Head of caudate nucleus (tissue), 42 donors: ENCODE results near the gene CCDC171.
A peak's percentile ranks its signal among the peaks of the same experiment; 100 is the strongest.
"Not testable (repeated sequence)": the region's sequence is repeated elsewhere in the genome, so short reads cannot be mapped to it uniquely, and the experiment has no call there.

Experiments
- DNase-seq, 42 donors: peaks; one replicate each; pipeline versions ENCODE4 v3.0.0 to v3.0.0-alpha.2; 2020 to 2021; ENCODE audit warnings: mixed read lengths in 7 of 42
- intact Hi-C: fragments of 100-400 bp; cut with DNase I; formaldehyde crosslinking; loops from one replicate; pipeline ENCODE4 v1.15.0; 2022

CCDC171 gene

GRCh38 chr9:15543047-15543813, 9.6 kb upstream of the CCDC171 start:
- no peak for DNase-seq
- intact Hi-C loops = no loop called here

GRCh38 chr9:15549611-15550010, 3.2 kb upstream of the CCDC171 start:
- DNase-seq = no peak
- intact Hi-C loops = loop anchor here (5.0 kb wide), 1 partner anchor 58 kb away; no protein-coding TSS in a partner anchor

GRCh38 chr9:15553528-15553898, 670 bp downstream of the CCDC171 start:
- DNase-seq = no peak
- intact Hi-C loops = loop anchor here (2.0 to 5.0 kb wide), 2 partner anchors 43 to 54 kb away; partner anchors contain the start of gene PSIP1

DNA sequence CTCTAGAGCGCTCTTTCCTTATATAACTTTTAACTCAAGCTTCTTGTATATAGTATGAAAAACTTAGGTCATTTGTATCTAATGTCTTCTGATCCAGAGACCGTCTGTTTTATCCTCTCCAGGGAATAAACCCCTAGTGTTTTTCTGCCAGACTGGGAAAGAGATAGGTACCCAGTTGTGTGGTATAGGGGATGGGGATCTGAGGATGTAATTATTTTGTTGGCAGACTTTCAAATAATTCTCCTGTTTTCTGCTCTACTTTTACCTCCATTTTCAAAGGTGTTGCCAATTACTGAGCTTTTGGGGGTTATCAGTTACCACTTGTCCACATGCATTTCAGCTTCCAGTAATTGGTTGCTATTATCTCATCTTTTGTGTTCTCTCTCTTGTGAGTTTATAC, 17.9 kb downstream of the CCDC171 start:
- DNase-seq = no peak
- intact Hi-C loops = no loop called here

- intact Hi-C loops = no loop called here
- DNase-seq = no peak
Measured at GRCh38 chr9:15572200-15572770, 19.4 kb downstream of the CCDC171 start.

GRCh38 chr9:15576350-15577050, 23.7 kb downstream of the CCDC171 start:
- intact Hi-C loops = no loop called here
- peak in 18 of 42 donors; percentile 1 to 74 (median 32) for DNase-seq

DNA sequence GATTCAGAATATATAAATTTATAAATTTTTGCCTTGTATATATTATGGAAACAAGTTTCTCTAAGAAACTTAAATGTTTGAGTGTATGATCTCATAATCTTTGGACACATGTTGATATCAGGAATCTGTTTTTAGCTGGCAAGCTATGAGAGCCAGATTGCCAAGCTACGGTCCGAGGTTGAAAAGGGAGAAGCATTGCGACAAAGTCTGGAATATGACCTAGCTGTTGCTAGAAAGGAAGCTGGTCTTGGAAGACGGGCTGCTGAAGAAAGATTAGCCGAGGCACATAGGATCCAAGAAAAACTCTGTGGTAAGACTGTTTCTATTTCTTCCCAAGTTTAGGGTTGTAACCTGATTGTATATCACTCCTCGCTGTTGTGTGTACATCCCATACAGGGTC, 25.9 kb downstream of the CCDC171 start:
- no peak for DNase-seq
- intact Hi-C loops = no loop called here

- intact Hi-C loops = no loop called here
- DNase-seq = no peak
Measured at GRCh38 chr9:15584379-15584778, 31.5 kb downstream of the CCDC171 start.

DNA sequence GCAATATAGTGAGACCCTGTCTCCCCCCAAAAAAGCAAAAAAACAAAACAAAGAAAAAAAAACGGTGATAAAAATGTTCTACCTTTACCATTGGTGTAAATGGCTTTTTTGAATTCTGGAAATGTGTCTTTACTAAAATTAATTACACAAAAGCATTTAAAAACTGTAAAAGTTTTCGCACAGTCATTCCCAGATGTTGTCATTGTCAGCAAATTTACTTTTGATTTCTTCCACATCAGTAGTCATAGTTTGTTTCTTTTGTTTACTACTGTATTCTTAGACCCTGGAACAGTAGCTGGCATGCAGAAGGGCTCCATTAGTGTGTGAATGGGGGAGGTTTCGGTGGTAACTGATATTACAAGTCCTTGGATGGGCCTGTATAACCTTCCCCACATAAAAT, 39.5 kb downstream of the CCDC171 start:
- no peak for DNase-seq
- intact Hi-C loops = no loop called here

DNA sequence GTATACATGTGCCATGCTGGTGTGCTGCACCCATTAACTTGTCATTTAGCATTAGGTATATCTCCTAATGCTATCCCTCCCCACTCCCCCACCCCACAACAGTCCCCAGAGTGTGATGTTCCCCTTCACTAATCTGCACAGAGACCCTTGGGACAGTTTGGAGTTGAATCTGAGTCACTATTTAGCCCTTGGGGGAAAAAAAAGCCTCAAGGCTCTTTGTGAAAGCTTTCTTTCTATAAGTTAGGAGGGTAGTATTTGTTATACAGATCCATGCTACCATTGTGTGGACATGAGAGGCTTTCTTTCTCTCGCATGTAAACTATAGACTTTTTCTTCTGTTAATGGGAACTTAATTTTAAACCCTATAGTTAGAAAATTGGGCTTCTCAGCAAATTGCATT, 40.1 kb downstream of the CCDC171 start:
- DNase-seq, intact Hi-C loops: not testable (repeated sequence)

GRCh38 chr9:15600666-15601330, 48.0 kb downstream of the CCDC171 start:
- intact Hi-C loops = not testable (repeated sequence)
- DNase-seq = peak in 37 of 42 donors; percentile 8 to 82 (median 41)

GRCh38 chr9:15606643-15607472, 54.0 kb downstream of the CCDC171 start:
- intact Hi-C loops = loop anchor here (5.0 kb wide), 1 partner anchor 55 kb away; the partner anchor contains the start of gene CCDC171
- DNase-seq = peak in 4 of 42 donors; percentile 5 to 54 (median 24)

- no peak for DNase-seq
- intact Hi-C loops = no loop called here
Measured at GRCh38 chr9:15612962-15613361, 60.1 kb downstream of the CCDC171 start.

DNA sequence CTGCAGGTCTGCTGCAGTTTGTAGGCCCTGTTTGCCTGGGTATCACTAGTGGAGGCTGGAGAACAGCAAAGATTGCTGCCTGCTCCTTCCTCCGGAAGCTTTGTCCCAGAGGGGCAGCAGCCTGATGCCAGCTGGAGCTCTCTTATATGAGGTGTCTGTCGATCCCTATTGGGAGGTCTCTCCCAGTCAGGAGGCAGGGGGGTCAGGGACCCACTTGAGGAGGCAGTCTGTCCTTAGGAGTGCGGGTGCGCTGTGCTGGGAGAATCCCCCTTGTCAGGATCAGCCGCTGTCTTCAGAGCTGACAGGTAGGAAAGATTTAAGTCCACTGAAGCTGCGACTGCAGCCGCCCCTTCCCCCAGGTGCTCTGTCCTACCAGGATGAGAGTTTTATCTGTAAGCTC, 64.9 kb downstream of the CCDC171 start:
- intact Hi-C loops = no loop called here
- DNase-seq = no peak

DNA sequence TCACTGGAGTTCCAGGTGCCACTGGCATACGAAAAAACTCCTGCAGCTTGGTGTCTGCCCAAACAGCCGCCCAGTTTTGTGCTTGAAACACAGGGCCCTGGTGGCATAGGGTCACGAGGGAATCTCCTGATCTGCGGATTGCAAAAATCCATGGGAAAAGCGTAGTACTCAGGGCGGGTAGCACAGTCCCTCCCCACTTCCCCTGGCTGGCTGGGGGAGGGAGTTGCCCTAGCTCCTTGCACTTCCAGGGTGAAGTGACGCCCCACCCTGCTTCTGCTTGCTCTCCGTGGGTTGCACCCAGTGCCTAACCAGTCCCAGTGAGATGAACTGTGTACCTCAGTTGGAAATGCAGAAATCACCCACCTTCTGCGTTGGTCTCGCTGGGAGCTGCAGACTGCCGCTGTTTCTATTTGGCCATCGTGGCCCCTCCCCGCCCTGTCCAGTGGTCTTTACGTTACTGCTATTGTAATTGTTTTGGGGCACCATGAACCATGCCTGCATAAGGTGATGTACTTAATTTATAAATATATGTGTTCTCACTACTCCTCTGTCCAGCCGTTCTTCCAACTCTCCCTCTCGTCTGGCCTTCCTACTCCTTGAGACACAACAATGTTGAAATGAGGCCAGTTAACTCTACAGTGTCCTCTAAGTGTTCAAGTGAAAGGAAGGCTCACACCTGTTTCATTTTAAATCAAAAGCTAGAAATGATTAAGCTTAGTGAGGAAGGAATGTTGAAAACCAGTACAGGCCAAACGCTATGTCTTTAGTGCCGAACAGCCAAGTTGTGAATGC, 65.9 kb downstream of the CCDC171 start:
- intact Hi-C loops = no loop called here
- DNase-seq = no peak

GRCh38 chr9:15622318-15622971, 69.6 kb downstream of the CCDC171 start:
- DNase-seq = no peak
- intact Hi-C loops = no loop called here

DNA sequence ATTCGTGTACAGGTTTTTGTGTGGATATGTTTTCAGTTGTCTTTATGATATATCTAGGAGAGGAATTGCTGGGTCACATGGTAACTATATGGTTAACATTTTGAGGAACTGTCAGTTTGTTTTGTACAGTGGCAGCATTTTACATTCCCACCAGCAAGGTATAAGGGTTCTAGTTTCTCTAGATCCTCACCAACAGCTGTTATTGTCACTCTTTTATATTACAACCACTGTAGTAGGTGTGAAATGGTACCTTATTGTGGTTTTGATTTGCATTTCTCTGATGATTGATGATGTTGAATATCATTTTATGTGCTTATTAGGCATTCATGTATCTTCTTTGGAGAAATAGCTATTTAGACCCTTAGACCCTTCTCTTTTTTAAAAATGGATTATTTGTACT, 82.9 kb downstream of the CCDC171 start:
- intact Hi-C loops = no loop called here
- DNase-seq = no peak
